Cerebellar cortex (tissue), 1 donor: ENCODE measurements around the gene ARFGAP2.
A peak's percentile ranks its signal among the peaks of the same experiment; 100 is the strongest.

Experiments
- DNase-seq: peaks from one replicate; pipeline ENCODE4 v3.0.0-alpha.2; 2015; ENCODE audit warnings: low spot score

ARFGAP2 gene

DNA sequence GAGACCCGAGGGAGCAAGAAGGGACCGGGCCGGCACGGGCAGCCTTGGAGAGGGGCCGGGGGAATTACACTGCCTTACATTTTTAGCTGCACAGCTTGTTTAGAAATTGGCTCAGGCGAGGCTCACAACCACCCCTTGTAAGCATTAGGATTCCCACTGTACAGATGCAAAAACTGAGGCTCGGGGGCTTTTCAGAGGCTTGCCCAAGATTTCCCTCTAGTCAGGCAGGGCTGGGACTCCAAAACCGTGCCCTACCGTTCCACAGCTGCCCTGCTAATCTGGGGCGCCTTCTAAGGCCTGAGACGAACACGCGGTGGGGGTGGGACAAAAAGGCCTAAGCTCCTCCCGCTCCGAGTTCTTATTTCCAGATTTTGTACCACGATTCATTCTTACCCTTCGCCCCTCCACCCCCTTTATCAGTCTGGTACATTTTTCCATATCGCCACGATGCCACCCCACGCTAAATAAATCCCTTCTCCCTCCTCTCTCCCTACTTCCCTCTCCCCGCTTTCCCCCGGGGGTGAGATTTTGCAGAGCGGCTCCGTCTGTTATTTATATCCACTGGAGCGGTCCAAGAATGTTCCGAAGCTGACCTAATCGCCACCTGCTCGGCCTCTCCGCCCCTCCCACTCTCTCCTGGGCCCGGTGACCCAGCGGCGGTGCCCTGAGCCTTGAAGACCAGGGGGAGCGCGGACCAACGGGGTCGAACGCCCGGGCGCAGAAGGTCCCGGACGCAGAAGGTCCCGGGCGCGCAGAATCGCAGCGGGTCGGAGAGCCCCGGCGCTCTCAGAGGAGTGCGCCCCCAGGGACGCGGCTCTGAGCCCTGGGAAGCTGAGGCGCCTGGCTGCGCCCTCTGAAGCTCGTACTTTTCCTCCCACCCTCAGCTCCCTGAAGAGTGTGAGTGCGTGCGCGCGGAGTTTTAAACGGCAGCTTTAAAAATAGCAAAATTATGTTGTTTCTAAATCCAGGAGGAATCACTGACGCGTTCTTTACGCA lies 10.3 kb upstream of the ARFGAP2 start:
- DNase-seq: peak; percentile 91

DNA sequence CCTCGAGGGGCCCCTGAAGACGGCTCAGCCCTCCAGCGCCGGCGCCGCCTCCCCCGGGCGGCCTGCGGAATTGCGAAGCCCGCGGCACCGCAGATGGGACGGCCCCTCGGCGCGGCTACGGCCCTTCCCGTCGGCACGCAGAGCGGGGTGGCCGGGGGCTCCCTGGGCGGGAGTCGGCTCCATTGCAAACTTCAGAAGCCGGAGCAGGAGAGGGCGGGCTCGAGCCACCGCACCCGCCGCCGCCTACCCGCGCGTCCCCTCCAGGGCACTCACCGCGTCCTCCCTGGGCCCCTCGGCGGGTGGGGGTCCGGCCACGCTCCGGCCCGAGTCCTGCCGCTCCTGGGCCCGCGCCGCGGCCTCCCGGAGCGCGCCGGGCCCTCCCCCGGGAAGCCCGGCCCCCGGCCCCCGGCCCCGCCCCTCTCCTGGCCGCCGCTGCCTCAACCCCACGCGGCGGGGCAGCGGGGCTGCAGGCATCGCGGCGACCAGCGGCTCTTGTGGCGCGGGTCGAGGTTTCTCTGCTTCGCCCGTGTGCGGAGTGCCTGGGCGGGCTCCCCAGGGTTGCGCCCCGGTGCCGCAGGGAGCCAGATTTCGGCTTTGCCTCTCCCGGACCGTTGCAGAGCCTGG lies 9.5 kb upstream of the ARFGAP2 start, which contains the start of gene PACSIN3:
PACSIN3 (minus strand) TSS at position 359 of the 624 bp plus-strand sequence. CDS start 3,707 bp downstream, outside the sequence.
- no peak for DNase-seq

DNA sequence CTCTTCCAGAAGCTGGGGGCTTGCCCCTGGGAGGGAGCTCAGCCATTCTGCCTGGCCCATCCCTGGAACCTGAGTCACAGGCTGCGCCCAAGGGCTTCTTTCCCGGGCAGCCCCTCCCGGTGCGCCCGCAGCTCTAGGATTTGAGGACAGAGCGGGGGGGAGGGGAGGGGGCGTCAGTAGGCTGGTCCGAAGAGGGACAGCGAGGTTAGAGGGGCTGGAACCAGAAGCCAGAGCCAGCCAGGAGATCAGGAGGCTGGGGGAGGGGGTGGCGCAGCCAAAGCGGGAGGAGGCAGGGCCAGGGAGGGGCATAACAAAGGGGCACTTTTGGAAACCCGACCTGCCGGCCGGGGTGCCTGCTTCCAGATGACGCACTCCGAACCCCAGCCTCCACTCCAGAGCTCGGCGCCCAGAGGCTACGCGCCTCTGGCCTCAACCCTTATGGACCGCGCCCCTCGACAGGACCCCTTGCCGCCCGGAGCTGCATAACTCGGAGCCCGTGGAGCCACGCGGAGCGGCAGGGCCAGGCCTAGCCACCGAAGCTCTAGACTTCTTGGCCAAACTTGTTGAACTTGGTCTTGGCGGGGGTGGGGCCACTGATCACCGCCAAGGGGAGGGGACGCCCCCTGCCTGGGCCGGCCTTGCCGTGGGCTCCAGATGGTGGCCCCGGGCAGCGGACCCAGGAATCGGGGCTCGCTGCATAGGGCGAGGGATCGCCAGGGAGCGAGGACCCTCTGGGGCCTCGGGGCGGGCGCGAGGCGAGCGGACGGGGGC lies 8.8 kb upstream of the ARFGAP2 start:
- DNase-seq: peak; percentile 62

DNA sequence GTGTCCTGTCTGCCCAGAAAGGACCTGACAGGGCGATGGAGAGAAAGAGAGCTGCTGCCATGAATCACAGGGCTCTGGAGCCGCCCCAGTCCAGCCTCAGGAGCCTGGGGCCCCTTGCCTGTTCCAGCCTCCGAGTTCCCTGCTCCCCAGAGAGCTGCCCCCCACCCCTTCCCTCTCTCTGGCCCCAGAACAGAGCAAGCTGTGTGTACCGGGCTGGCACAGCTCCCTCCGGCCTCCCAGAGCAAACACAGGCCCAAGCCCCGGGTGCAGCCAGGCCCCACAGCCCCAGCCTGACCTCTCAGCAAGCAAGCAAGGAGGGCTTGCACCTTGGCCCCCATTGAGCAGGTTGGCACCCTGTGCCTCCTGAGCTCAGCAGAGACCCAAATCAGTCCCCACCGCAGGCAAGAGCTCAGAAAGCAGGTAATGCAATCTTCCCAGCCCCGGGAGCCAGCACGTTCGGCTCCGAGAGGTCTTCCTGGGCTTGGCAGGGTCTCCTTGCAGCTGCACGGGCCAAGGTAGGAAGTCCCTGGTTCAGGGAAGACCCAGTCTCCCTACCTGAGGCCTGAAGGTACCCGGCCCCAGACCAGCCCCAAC lies 8.1 kb upstream of the ARFGAP2 start:
- DNase-seq: peak; percentile 45

DNA sequence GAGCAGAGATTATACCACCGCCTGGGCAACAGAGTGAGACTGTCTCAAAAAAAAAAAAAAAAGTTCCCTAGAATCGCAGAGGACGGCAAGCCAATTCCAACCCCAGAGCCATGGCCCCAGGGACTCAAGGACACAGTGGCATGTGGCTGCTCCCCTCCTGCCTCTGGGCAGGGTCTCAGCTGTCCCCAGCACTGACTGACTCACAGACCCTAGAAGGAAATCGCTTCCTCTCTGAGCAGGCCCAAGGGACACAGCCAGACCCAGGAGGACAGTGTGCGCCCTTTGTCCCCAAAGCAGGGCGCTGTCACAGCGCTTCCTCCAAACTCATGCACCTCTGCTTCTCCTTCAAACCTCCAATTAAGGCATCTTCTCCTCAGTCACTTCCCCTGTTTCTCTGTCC lies 7.3 kb upstream of the ARFGAP2 start:
- no peak for DNase-seq

DNA sequence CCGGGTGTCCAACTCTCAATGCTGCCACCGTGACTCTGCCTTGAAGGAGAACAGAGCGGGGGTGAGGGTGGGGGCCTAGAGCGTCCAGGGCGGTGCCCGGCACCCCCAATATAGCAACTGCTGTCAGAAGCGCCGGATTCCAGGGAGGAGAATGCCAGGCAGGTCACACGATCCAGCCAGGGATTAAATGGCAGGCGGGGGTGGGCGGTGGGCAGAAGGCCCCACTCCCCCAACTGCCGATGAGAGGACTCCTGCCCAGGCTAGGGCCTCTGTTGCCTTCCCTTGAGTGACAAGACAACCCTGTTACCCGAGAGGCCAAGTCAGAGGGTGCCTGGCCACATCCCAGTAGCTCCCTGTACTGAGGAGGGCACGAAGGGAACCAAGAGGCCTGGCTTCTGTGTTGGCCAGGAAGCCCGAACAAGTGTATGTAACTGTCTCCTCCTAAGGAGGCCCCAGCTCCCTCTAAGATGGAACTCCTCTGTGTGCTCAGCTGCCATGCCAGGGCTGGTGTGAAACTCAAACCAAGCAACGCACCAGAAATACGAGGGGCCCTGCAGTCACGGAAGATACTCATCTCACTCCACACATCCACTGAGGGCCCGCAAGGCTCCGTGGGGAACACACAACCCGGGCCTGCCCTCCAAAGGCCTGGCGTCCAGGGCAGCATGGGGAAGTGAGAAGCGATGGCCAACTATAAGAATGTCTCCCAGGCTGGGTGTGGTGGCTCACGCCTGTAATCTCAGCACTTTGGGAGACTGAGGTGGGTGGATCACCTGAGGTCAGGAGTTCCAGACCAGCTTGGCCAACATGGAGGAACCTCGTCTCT lies 6.6 kb upstream of the ARFGAP2 start:
- no peak for DNase-seq

GRCh38 chr11:47182380-47182779 lies 5.7 kb upstream of the ARFGAP2 start:
- DNase-seq: no peak

DNA sequence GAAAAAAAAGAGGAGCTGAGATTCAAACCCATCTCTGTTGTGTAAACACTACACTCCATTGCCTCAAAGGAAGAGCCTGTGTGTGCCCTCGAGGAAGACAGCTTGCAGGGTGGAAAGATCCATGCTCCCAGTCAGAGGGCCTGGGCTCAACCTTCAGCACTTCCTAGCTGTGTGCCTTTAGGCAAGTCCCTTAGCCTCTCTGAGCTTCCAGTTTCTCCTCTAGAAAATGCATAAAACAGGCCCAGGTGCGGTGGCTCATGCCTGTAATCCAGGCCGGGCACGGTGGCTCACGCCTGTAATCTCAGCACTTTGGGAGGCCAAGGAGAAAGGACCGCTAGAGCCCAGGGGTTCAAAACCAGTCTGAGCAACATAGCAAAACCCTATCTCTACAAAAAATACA lies 4.6 kb upstream of the ARFGAP2 start:
- DNase-seq: no peak

DNA sequence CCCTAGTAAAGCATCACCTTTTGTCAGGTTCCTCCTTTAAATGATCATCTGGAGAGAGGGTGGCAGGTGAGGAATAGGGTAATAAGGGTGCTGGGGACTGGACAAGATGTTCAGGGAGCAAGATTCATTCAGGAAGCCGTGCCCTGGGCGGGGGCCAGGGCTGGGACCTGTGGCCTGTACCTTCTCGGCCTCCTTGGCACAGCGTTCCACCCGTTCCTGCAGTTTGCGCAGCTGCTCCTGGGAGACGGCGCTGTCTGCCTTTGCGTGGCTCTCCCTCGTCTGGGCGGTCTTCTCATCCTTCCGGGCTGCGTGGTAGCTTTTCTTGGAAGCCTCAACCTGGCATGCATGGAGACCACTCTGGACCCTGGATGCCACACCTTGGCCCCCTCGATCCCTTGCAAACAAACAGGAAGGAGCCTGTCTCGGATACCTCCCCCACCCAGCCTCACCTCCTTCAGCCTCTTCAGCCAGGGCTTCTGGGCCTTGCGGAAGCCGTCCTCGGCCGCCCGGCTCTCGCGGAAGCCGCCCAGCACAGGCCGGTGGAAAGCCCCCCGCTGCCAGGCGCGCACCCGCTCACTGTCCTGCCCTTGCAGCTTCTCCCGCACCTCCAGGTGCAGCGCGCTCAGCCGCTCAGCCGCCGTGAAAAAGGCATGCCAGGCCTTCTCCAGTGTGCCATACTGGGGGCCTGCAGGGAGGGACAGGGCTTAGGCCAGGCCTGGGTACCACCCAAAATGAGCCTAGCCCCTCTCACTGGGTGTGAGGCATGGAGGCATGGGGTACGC lies 3.5 kb upstream of the ARFGAP2 start:
- DNase-seq: no peak

DNA sequence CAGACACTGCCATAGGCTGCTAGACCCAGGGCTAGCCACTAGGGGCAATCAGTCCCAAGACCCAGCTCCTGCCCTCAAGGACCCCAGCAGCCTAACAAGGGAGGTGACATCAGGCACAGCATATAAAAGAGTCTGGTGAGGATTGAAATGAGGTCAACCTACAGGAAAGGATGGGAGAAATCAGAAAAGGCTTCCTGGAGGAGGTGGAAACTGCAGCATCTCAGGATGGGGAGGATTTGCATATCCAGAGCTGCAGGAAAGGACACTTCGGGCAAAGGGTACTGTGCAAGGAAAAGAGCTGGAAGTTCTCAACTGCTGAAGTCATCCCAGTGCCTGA lies 2.9 kb upstream of the ARFGAP2 start:
- DNase-seq: peak; percentile 59

DNA sequence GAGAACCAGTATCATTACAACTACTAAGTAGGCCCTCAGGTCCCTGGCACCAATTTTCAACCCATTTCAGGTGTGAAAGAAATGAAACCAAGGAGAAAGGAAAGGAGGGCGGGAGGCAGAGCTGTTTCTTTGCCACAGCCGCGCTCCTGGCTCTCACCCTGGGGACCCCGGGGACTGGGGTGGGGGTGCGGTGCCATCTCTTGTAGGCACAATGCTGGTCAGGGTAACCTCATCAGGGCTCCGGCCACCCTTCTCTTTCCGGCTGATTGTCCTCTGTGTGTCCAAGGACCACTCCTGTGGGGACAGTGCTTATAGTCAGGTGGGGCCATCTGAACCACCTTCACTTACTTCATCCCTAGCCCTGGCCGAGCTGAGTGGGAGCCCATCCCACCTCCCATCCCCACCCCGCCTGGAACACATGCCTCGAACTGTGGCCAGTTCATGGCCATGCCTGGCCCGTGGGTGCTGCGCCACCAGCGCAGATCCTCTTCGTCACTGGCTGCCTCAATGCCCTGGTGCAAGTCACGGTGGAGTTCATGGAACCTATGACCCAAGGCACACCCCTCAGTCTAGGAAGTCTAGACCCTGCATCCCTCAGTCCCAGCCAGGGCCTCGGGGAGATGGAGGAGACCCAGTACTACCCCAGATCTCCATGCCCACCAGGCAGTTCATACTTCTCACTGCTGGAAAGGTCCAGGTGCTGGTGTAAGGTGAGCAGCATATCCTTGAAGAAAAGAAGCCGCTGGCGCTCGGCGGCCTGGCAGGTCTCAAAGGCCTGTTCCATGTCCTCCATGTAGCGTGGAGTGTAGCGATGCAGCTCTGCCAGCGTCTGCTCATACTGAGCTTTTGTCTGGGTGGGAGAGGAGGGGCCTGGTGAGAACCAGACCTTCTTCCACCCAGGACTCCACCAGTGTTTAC lies 2.3 kb upstream of the ARFGAP2 start:
- no peak for DNase-seq

DNA sequence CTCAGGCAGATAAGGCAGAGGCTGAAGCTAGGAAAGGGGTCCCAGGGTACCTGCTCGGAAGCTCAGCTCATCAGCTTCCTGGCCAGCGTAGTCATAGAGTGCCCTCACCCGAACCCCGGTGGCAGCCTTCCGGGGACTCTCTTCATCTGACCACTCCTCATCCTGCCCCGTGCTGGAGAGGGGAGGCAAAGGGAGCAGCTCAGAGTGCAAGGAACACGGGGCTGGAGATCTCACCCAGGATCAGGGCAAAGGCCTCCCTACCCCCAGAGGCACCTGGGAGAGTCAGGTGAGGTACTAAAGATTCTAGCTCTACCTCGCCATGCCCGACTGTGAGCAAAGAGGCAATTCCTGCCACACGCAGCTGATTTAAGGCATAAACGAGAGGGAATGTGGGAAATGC lies 1.6 kb upstream of the ARFGAP2 start:
- DNase-seq: no peak

GRCh38 chr11:47177846-47178245 lies 1.2 kb upstream of the ARFGAP2 start:
- DNase-seq: no peak

- DNase-seq: peak; percentile 84
Measured at GRCh38 chr11:47177229-47177845, 658 bp upstream of the ARFGAP2 start.

GRCh38 chr11:47175746-47176327 lies 842 bp downstream of the ARFGAP2 start:
- no peak for DNase-seq

GRCh38 chr11:47172740-47173336 lies 3.8 kb downstream of the ARFGAP2 start:
- no peak for DNase-seq

- no peak for DNase-seq
Measured at GRCh38 chr11:47171856-47172255, 4.8 kb downstream of the ARFGAP2 start.
